GM12801 (cell line): ENCODE measurements around the gene DEPDC1.

ENCODE experiments used
- TF ChIP-seq, protein P1 (sequence below): IDR thresholded peaks from one replicate; pipeline ENCODE4 v1.5.1; 2011; ENCODE audit warnings: control low read depth; ENCODE audit not compliant: insufficient read length; ENCODE audit errors: extremely low read depth

DEPDC1 gene

DNA sequence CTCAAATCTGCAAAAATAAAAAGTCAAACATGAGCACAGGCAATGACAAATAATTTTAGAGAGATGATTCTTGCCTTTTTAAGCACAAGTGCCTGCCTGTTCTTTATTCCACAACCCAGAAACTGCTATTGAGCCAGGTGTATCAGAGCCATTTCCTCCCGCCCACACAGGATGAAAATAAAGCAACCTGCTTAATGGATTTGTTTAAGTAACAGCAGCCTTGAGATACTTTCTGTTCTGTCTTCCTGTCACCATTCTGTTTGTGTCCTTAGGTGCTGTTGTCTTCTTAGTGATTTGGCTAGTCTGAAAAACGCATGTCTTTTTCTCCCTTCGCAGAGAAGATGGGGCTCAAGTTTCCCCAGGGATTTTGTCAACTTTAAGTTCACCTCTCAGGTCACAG is 58.6 kb downstream of the DEPDC1 start:
- TF ChIP-seq, protein P1, sequence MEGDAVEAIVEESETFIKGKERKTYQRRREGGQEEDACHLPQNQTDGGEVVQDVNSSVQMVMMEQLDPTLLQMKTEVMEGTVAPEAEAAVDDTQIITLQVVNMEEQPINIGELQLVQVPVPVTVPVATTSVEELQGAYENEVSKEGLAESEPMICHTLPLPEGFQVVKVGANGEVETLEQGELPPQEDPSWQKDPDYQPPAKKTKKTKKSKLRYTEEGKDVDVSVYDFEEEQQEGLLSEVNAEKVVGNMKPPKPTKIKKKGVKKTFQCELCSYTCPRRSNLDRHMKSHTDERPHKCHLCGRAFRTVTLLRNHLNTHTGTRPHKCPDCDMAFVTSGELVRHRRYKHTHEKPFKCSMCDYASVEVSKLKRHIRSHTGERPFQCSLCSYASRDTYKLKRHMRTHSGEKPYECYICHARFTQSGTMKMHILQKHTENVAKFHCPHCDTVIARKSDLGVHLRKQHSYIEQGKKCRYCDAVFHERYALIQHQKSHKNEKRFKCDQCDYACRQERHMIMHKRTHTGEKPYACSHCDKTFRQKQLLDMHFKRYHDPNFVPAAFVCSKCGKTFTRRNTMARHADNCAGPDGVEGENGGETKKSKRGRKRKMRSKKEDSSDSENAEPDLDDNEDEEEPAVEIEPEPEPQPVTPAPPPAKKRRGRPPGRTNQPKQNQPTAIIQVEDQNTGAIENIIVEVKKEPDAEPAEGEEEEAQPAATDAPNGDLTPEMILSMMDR = no peak

DNA sequence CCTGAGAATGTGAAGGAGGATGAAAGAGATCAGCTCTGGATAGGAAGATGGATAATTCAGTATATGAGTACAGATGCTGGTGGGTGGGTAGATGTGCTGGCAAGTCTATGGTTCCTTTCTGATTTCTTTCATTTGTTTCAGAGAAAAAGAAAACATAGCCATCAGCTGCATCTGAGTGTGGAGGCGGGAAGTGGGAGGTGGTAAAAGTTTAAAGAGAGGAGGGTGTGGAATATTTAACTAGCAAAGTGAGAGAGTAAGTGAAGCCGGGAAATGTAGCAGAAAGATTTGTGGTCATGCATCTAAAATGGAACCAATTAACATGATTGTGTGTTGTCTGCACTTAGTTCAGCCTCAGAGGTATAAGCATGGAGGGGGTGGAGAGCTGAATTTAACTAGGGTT is 63.5 kb downstream of the DEPDC1 start:
- TF ChIP-seq, protein P1 = no peak

DNA sequence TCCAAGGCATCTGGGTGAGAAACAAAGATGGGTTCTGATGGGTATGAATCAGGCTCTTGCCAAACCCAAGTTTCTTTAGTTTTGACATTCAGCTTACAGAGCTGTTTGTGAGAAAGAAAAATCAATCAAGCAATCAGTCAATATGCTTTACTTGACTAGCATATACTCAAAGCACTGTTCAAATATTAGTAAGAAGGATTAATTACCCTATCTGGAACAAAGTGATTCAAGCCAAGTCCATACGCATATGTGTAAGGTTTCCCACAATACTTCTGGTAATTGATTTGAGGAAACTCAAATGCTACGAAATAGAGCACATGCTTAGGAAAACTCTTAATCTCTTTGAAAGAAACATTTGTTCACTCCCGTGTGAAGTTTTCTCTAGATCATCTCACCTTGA is 65.8 kb downstream of the DEPDC1 start:
- TF ChIP-seq, protein P1 = no peak

DNA sequence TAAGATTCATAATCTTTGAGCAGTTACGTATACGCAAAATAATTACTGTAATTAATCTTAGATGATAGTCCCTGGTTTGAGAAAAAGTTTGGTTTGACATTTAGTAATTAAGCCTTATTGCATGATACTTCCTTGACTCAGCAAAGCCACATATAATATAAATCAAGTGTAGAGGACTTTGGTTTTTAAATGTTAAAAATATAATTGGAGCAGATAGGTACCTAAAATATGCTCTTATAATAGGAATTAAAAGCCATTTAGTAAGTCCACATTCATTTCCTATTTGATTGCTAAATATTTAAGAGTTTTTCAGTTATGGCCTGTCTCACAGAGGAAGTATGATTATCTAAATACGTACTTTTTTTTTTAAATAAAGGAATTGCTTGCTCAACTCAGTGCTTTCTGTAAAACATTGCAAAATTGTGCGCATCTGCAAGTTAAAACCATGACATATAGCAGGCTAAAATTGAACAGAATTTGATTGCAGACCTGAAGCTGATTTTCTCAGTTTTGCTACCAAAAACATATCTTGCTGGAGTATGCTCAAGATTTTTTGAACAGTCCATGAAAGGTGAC is 67.6 kb downstream of the DEPDC1 start:
- TF ChIP-seq, protein P1 = no peak

DNA sequence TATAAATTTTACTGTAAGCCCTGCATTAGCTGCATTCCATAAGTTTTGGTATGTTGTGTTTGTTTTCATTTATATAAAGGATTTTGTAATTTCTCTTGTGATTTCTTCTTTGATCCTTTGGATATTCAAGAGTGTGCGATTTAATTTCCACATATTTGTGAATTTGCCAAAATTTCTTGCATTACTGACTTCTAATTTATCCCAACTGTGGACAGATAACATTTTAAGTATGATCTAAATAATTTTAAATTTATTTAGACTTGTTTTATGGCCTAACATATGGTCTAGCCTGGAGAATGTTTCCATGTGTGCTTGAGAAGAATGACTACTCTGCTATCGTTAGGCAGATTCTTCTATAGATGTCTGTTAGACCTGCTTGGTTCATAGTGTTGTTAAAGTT is 70.3 kb downstream of the DEPDC1 start:
- TF ChIP-seq, protein P1 = no peak
